Astrocyte of the spinal cord (primary cell): Measurements from ENCODE around the gene CNNM2.

Experiments
- DNase-seq: peaks from one replicate; pipeline ENCODE4 v3.0.0; 2011; ENCODE audit warnings: low read depth, low spot score
- H3K4me3 ChIP-seq: 2 replicates; pipeline ENCODE4 v1.5.1; 2011; ENCODE audit warnings: low read depth, mild to moderate bottlenecking, low read length, moderate library complexity
- CTCF ChIP-seq: IDR thresholded peaks from 2 replicates; pipeline ENCODE4 v1.5.1; 2012; ENCODE audit warnings: low read depth, mild to moderate bottlenecking, low read length, inconsistent platforms
- in situ Hi-C: cut with HindIII; loops from 2 replicates; pipeline ENCODE4 v1.10.0; 2017; ENCODE audit warnings: low sequenced_read_pairs

Gene CNNM2

GRCh38 chr10:103139803-103140202, 221.7 kb downstream of the CNNM2 start:
- DNase-seq, result no peak
- TF ChIP-seq CTCF, result no peak
- in situ Hi-C loops, result no loop called here

More at GRCh38 chr10:103139803-103140202, 221.7 kb downstream of the CNNM2 start:
- H3K4me3 ChIP-seq, result no peak overlapping the region
